ENCODE measurements around the gene ELMO1.

The ELMO1 gene

GRCh38 chr7:37442268-37442667 is 6.4 kb downstream of the ELMO1 start:
- DNase-seq (ENCODE audit: low spot score), result no peak
- H3K27ac ChIP-seq, result peak overlapping the region in 1 of 2 donors; percentile 11
- no peak for TF ChIP-seq CTCF (IDR thresholded peaks at IDR 0.05)
- H3K4me3 ChIP-seq, result no peak overlapping the region

- Histone ChIP-seq H3K4me3 (no peak overlapping the region), H3K27ac (peak overlapping the region in 1 of 2 donors; percentile 11)
- no peak for TF ChIP-seq CTCF (IDR thresholded peaks at IDR 0.05)
- no peak for DNase-seq (ENCODE audit: low spot score)
These were observed 6.8 kb downstream of the ELMO1 start for GRCh38 chr7:37441816-37442215.

GRCh38 chr7:37441386-37441760 is 7.3 kb downstream of the ELMO1 start:
- H3K4me3 ChIP-seq, result no peak overlapping the region
- H3K27ac ChIP-seq, result peak overlapping the region in 1 of 2 donors; percentile 73
- no peak for DNase-seq (ENCODE audit: low spot score)
- TF ChIP-seq CTCF (IDR thresholded peaks at IDR 0.05), result no peak

GRCh38 chr7:37440738-37441385 is 7.8 kb downstream of the ELMO1 start:
- no peak for TF ChIP-seq CTCF (IDR thresholded peaks at IDR 0.05)
- H3K27ac ChIP-seq, result peak overlapping the region in 1 of 2 donors; percentile 73
- H3K4me3 ChIP-seq, result no peak overlapping the region
- no peak for DNase-seq (ENCODE audit: low spot score)

- DNase-seq (ENCODE audit: low spot score), result no peak
- Histone ChIP-seq H3K4me3 (no peak overlapping the region), H3K27ac (no peak overlapping the region)
- no peak for TF ChIP-seq CTCF (IDR thresholded peaks at IDR 0.05)
These were observed 9.0 kb downstream of the ELMO1 start for GRCh38 chr7:37439653-37440026.

- no peak for DNase-seq (ENCODE audit: low spot score)
- no peak for TF ChIP-seq CTCF (IDR thresholded peaks at IDR 0.05)
- no peak overlapping the region for H3K4me3 ChIP-seq
- no peak overlapping the region for H3K27ac ChIP-seq
These were observed 9.6 kb downstream of the ELMO1 start for GRCh38 chr7:37438906-37439652.
